OCI-LY7 (cell line): Measurements from ENCODE around the gene ITGB2.

ENCODE experiments used
- EZH2phosphoT487 ChIP-seq: fragments of 200-600 bp; sonication (generic); IDR thresholded peaks from 2 replicates; pipeline ENCODE4 v1.6.1; 2018; ENCODE audit warnings: low read depth, borderline replicate concordance, mild to moderate bottlenecking, mixed run types, antibody characterized with exemption, low read length, moderate library complexity, mixed read lengths
- TF ChIP-seq, protein P1 (sequence below): fragments of 200-600 bp; sonication (generic); conservative IDR thresholded peaks from 2 replicates; pipeline ENCODE4 v1.5.1; 2014; ENCODE audit warnings: mild to moderate bottlenecking, antibody characterized with exemption, low read length, moderate library complexity, mixed read lengths

DNA sequence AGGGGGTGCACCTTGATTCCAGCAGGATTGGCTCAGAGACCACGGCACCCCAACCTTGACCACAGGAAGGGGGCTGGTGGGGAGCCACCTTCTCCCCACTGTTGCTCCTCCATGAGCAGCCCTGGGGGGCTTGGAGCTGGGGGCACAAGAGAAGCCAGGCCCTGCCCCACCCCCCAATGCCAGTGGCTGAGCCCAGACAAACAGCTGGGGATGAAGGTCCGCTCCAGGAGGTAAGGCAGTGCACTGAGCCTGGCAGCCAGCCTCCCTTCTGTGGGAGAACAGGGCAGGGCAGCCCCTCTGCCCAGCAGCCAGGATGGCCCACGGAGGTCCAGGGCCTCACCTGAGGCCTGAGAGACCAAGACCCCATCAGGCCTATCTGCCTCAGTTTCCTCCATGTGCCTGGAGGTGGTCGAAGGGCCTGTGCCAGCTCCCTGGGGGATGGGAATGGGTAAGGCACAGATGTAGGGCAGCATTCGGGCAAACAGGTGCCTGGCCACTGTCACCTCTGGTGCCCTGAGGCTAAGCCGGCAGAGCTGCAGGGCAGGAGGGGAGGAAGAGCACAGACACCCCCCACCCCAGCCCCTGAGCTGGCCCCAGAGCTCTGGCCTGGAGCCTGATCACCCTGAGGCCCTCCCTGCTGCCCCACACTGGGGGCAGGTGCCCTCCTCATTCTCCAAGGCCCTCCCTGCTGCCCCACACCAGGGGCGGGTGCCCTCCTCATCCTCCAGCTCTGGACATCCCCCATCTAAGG lies 7.1 kb downstream of the ITGB2 start:
- TF ChIP-seq, protein P1, sequence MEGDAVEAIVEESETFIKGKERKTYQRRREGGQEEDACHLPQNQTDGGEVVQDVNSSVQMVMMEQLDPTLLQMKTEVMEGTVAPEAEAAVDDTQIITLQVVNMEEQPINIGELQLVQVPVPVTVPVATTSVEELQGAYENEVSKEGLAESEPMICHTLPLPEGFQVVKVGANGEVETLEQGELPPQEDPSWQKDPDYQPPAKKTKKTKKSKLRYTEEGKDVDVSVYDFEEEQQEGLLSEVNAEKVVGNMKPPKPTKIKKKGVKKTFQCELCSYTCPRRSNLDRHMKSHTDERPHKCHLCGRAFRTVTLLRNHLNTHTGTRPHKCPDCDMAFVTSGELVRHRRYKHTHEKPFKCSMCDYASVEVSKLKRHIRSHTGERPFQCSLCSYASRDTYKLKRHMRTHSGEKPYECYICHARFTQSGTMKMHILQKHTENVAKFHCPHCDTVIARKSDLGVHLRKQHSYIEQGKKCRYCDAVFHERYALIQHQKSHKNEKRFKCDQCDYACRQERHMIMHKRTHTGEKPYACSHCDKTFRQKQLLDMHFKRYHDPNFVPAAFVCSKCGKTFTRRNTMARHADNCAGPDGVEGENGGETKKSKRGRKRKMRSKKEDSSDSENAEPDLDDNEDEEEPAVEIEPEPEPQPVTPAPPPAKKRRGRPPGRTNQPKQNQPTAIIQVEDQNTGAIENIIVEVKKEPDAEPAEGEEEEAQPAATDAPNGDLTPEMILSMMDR = no peak
- TF ChIP-seq EZH2phosphoT487 = no peak
